Endothelial cell of umbilical vein (primary cell): ENCODE measurements around the gene HERC5. TPM values are rescaled to one million over a fixed set of nuclear protein-coding genes. Genes with fewer than 3 reads are reported as not detected.

Experiments used
- BruUV-seq: library from RNA; stranded (reverse); fragments of 400-500 nt; replicated peaks from 2 replicates; lab custom pipeline; 2021; lab: Mats Ljungman, UMichigan
- CTCF ChIA-PET: fragments of 300-600, 350-600 bp; sonication (Branson Sonifier 250); formaldehyde crosslinking; loops from one replicate; lab custom pipeline; 2021; ENCODE audit warnings: antibody characterized with exemption, inconsistent platforms; lab: Charles Lee
- POLR2A ChIA-PET: fragments of 300-600, 350-600 bp; sonication (Branson Sonifier 250); formaldehyde crosslinking; loops from one replicate; lab custom pipeline; 2021; ENCODE audit warnings: antibody characterized with exemption, inconsistent platforms; lab: Charles Lee
- DNase-seq: peaks from one replicate; pipeline ENCODE4 v3.0.0-alpha.2; 2011; ENCODE audit warnings: low read depth, low spot score
- FAIRE-seq: peaks from 2 replicates; lab custom pipeline; 2011; peaks lifted over from hg19 to GRCh38; lab: Jason Lieb, UNC
- H2AFZ ChIP-seq: 2 replicates; pipeline ENCODE4 v1.6.0; 2012; ENCODE audit warnings: low read depth, low read length, control low read depth, inconsistent platforms
- H3K27ac ChIP-seq: 2 replicates; pipeline ENCODE4 v1.5.1; 2011; ENCODE audit warnings: low read depth, mild to moderate bottlenecking, control low read depth, low read length, moderate library complexity; ENCODE audit not compliant: insufficient read depth
- H3K27me3 ChIP-seq, 2 experiments: 2 replicates each; pipeline versions ENCODE4 v1.6.0 to v1.6.1; 2011; ENCODE audit warnings: low read length in 2 of 2, mixed read lengths in 1 of 2; ENCODE audit not compliant: control insufficient read depth in 2 of 2, insufficient read depth in 2 of 2
- H3K36me3 ChIP-seq, 2 experiments: 2 replicates in 1 of 2; 3 replicates in 1 of 2; pipeline ENCODE4 v1.5.1; 2011; ENCODE audit warnings: low read length in 2 of 2, mild to moderate bottlenecking in 1 of 2, moderate library complexity in 1 of 2; ENCODE audit not compliant: control insufficient read depth in 2 of 2, insufficient read depth in 2 of 2; ENCODE audit errors: extremely low read depth in 1 of 2
- H3K4me1 ChIP-seq: 3 replicates; pipeline ENCODE4 v1.5.1; 2011; ENCODE audit warnings: mild to moderate bottlenecking, low read length; ENCODE audit not compliant: control insufficient read depth, insufficient read depth; ENCODE audit errors: extremely low read depth
- H3K4me2 ChIP-seq: 2 replicates; pipeline ENCODE4 v1.6.1; 2011; ENCODE audit warnings: low read length, control low read depth, mixed read lengths; ENCODE audit not compliant: insufficient read depth
- H3K4me3 ChIP-seq, 3 experiments: fragments of 200-600 bp in 1 of 3; sonication (generic), shearing (Covaris generic) in 1 of 3; replicated peaks in 1 of 3; 2 replicates each; pipeline ENCODE4 v1.5.1; 2011 to 2016; ENCODE audit warnings: control low read depth in 3 of 3, low read length in 3 of 3, mild to moderate bottlenecking in 2 of 3, inconsistent platforms in 1 of 3, low read depth in 1 of 3, moderate library complexity in 1 of 3; ENCODE audit not compliant: insufficient read depth in 1 of 3
- H3K79me2 ChIP-seq: 2 replicates; pipeline ENCODE4 v1.6.0; 2012; ENCODE audit warnings: low read length, inconsistent platforms; ENCODE audit not compliant: control insufficient read depth, insufficient read depth
- H3K9ac ChIP-seq: replicated peaks from 2 replicates; pipeline ENCODE3; 2011; ENCODE audit warnings: low read length, control low read depth; ENCODE audit not compliant: insufficient read depth; ENCODE audit errors: extremely low read depth
- H3K9me1 ChIP-seq: replicated peaks from 3 replicates; pipeline ENCODE4 v1.6.0; 2011; ENCODE audit warnings: mild to moderate bottlenecking, low read length; ENCODE audit not compliant: control insufficient read depth, insufficient read depth; ENCODE audit errors: extremely low read depth
- H3K9me3 ChIP-seq: replicated peaks from 2 replicates; pipeline ENCODE4 v1.5.1; 2012; ENCODE audit warnings: low read length, inconsistent platforms; ENCODE audit not compliant: control insufficient read depth, insufficient read depth
- H4K20me1 ChIP-seq: replicated peaks from 2 replicates; pipeline ENCODE3; 2011; ENCODE audit warnings: mild to moderate bottlenecking, low read length; ENCODE audit not compliant: control insufficient read depth, insufficient read depth; ENCODE audit errors: extremely low read depth
- EZH2 ChIP-seq: IDR thresholded peaks from 2 replicates; pipeline ENCODE4 v1.6.1; 2012; ENCODE audit warnings: borderline replicate concordance, low read depth, mild to moderate bottlenecking, moderate library complexity, low read length, inconsistent platforms; ENCODE audit not compliant: severe bottlenecking
- FOS ChIP-seq: IDR thresholded peaks from 2 replicates; pipeline ENCODE4 v1.6.1; 2011; ENCODE audit warnings: mild to moderate bottlenecking, low read length, moderate library complexity, borderline replicate concordance; ENCODE audit not compliant: insufficient read depth
- GATA2 ChIP-seq: IDR thresholded peaks from 2 replicates; pipeline ENCODE4 v1.7.0; 2011; ENCODE audit warnings: low read depth, mild to moderate bottlenecking, moderate library complexity, mixed read lengths, low read length; ENCODE audit not compliant: insufficient read length, insufficient read depth
- JUN ChIP-seq: IDR thresholded peaks from 2 replicates; pipeline ENCODE4 v1.6.1; 2011; ENCODE audit warnings: borderline replicate concordance, low read depth; ENCODE audit not compliant: insufficient read length, insufficient read depth
- MYC ChIP-seq: IDR thresholded peaks from one replicate; pipeline ENCODE4 v1.6.1; 2011; ENCODE audit warnings: mild to moderate bottlenecking, low read depth, low read length
- POLR2A ChIP-seq: IDR thresholded peaks from 2 replicates; pipeline ENCODE4 v1.6.1; 2012; ENCODE audit warnings: low read depth, mild to moderate bottlenecking, control low read depth, low read length
- POLR2AphosphoS5 ChIP-seq: IDR thresholded peaks from 2 replicates; pipeline ENCODE4 v1.6.1; 2012; ENCODE audit warnings: low read depth, mild to moderate bottlenecking, control low read depth, low read length, moderate library complexity; ENCODE audit not compliant: insufficient read depth
- dilution Hi-C: fragments of 300-500 bp; cut with MboI; formaldehyde crosslinking; loops from one replicate; pipeline ENCODE4 v1.15.0; 2019; ENCODE audit warnings: low sequenced_read_pairs; ENCODE audit not compliant: extremely low pct_ligation_motif_present
- intact Hi-C: fragments of 100-400 bp; cut with micrococcal nuclease; formaldehyde crosslinking; loops from one replicate; pipeline ENCODE4 v1.10.0; 2022
- polyA plus RNA-seq, 4 experiments: library from polyadenylated mRNA; depleted of rRNA in 3 of 4; stranded (reverse) in 3 of 4; unstranded in 1 of 4; fragments of >200 nt; gene quantifications; 2 replicates each; pipeline versions ENCODE4 v1.2.1 to v1.2.3, GENCODE V29; 2011 to 2012; ENCODE audit warnings: missing spikeins in 1 of 4
- total RNA-seq: library from RNA; stranded (reverse); gene quantifications from 2 replicates; pipeline ENCODE4 v1.2.3, GENCODE V29; 2021
- TF ChIP-seq, protein P1 (sequence below), 2 donors: IDR thresholded peaks; 1 replicate in 1 of 2; 2 replicates in 1 of 2; pipeline ENCODE4 v1.5.1; 2011; ENCODE audit warnings: low read length in 2 of 2, mild to moderate bottlenecking in 2 of 2, moderate library complexity in 2 of 2, control low read depth in 1 of 2, inconsistent platforms in 1 of 2, low read depth in 1 of 2; ENCODE audit not compliant: insufficient read depth in 1 of 2; ENCODE audit errors: extremely low read depth in 1 of 2
- TF ChIP-seq, protein P2 (sequence below): IDR thresholded peaks from 2 replicates; pipeline ENCODE4 v1.6.1; 2011; ENCODE audit not compliant: insufficient read depth, insufficient read length

HERC5 gene
- total and polyA plus RNA-seq, 2 donors (not counting 3 experiments of a cell fraction or from before 2014, with no cell fraction given), result 0.19 to 0.91 TPM

DNA sequence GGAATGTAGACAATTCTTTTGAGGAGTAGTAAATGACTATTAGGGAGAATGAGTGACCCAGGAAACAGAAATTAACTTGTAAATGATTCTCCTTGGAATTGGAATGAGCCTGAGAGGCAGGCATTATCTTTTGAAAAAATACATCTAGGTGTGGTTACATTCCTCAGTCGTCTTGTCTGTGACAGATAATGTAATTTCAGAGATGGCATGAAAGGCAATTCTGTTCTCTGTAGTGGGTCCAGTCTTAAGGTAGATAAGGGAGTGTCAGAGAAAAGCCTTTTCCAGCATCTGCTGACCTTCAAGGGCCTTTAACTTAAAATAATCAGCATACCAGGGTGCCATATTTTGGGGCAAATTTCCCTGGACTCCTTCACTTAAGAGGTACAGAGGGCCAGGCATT, 43.1 kb upstream of the HERC5 start:
- FAIRE-seq, result no peak
- no peak overlapping the region for H3K4me2 ChIP-seq
- TF ChIP-seq POLR2A, result no peak
- no peak for TF ChIP-seq GATA2
- TF ChIP-seq JUN, result no peak
- no peak for TF ChIP-seq MYC
- TF ChIP-seq, protein P1, sequence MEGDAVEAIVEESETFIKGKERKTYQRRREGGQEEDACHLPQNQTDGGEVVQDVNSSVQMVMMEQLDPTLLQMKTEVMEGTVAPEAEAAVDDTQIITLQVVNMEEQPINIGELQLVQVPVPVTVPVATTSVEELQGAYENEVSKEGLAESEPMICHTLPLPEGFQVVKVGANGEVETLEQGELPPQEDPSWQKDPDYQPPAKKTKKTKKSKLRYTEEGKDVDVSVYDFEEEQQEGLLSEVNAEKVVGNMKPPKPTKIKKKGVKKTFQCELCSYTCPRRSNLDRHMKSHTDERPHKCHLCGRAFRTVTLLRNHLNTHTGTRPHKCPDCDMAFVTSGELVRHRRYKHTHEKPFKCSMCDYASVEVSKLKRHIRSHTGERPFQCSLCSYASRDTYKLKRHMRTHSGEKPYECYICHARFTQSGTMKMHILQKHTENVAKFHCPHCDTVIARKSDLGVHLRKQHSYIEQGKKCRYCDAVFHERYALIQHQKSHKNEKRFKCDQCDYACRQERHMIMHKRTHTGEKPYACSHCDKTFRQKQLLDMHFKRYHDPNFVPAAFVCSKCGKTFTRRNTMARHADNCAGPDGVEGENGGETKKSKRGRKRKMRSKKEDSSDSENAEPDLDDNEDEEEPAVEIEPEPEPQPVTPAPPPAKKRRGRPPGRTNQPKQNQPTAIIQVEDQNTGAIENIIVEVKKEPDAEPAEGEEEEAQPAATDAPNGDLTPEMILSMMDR (IDR thresholded peaks at IDR 0.05; ENCODE audit: extremely low read depth in 1 of 2, insufficient read depth in 1 of 2, low read depth in 1 of 2, low read length in 2 of 2), result no peak
- TF ChIP-seq POLR2AphosphoS5, result no peak
- TF ChIP-seq FOS, result no peak
- TF ChIP-seq, protein P2, sequence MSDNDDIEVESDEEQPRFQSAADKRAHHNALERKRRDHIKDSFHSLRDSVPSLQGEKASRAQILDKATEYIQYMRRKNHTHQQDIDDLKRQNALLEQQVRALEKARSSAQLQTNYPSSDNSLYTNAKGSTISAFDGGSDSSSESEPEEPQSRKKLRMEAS, result no peak
- TF ChIP-seq EZH2, result no peak
- no peak overlapping the region for H3K4me3 ChIP-seq
- ChIA-PET CTCF (interaction anchor here (1.3 to 2.0 kb wide), 3 partner anchors 12 to 101 kb away, joined by 3 to 8 read pairs (median 3); no protein-coding TSS in a partner anchor), POLR2A (no interaction called here)
- no peak for DNase-seq
- H3K79me2 ChIP-seq, result no peaks in the 10 kb centered on the region
- H3K36me3 ChIP-seq, result no peaks in the 10 kb centered on the region
- no peaks in the 10 kb centered on the region for H3K9me1 ChIP-seq
- H3K27ac ChIP-seq, result no peak overlapping the region
- H3K9me3 ChIP-seq, result no peaks in the 10 kb centered on the region
- dilution Hi-C loops, result no loop called here
- H4K20me1 ChIP-seq, result no peaks in the 10 kb centered on the region
- no peak overlapping the region for H3K9ac ChIP-seq
- H2AFZ ChIP-seq, result no peak overlapping the region
- no TSS peak for BruUV-seq
- H3K4me1 ChIP-seq, result no peaks in the 10 kb centered on the region
- intact Hi-C loops, result no loop called here
- H3K27me3 ChIP-seq, result no peaks in the 10 kb centered on the region
